Ishikawa (cell line): ENCODE results near the gene ADGB.

Experiments used
- CEBPB ChIP-seq: IDR thresholded peaks from 2 replicates; pipeline ENCODE4 v1.6.1; 2012
- CREB1 ChIP-seq: IDR thresholded peaks from 2 replicates; pipeline ENCODE4 v1.6.1; 2012; ENCODE audit warnings: low read depth
- EGR1 ChIP-seq: IDR thresholded peaks from 2 replicates; pipeline ENCODE4 v1.6.1; 2012
- EP300 ChIP-seq: IDR thresholded peaks from 2 replicates; pipeline ENCODE4 v1.6.1; 2012; ENCODE audit warnings: borderline replicate concordance
- NFIC ChIP-seq: IDR thresholded peaks from 2 replicates; pipeline ENCODE4 v1.6.1; 2012
- RAD21 ChIP-seq: IDR thresholded peaks from 2 replicates; pipeline ENCODE4 v1.6.1; 2012; ENCODE audit warnings: low read depth
- TAF1 ChIP-seq: IDR thresholded peaks from 2 replicates; pipeline ENCODE4 v1.6.1; 2012; ENCODE audit warnings: low read depth, mild to moderate bottlenecking
- TCF12 ChIP-seq: IDR thresholded peaks from 2 replicates; pipeline ENCODE4 v1.6.1; 2012; ENCODE audit warnings: low read depth
- TEAD4 ChIP-seq: IDR thresholded peaks from 2 replicates; pipeline ENCODE4 v1.6.1; 2012
- YY1 ChIP-seq: IDR thresholded peaks from 2 replicates; pipeline ENCODE4 v1.6.1; 2012; ENCODE audit warnings: low read depth
- ZBTB7A ChIP-seq: IDR thresholded peaks from 2 replicates; pipeline ENCODE4 v1.6.1; 2012; ENCODE audit warnings: low read depth
- TF ChIP-seq, protein P1 (sequence below): IDR thresholded peaks from 2 replicates; pipeline ENCODE4 v1.6.1; 2012
- TF ChIP-seq, protein P2 (sequence below): IDR thresholded peaks from 2 replicates; pipeline ENCODE4 v1.6.1; 2012
- TF ChIP-seq, protein P3 (sequence below): IDR thresholded peaks from 2 replicates; pipeline ENCODE4 v1.6.1; 2012; ENCODE audit warnings: low read depth, mild to moderate bottlenecking

DNA sequence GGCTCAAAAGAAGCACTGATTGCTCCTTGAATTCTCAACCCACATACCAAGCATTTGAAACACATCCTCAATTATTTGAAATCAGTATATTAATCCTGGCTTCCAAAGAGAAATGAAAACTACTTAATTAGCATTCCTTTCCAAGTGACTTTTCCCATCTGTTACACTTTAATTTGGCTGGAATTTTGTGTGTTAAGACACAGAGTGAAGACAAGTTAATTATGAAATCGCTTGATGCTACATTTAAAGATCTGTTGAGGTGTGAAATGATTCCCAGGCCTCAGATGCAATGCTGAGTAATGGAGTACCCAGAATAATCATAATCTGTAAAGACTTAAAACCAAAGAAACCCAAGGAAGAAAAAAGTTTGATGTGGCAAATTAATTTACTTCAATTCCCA, 241.4 kb downstream of the ADGB start:
- TF ChIP-seq EGR1, result no peak
- no peak for TF ChIP-seq NFIC
- TF ChIP-seq, protein P1, sequence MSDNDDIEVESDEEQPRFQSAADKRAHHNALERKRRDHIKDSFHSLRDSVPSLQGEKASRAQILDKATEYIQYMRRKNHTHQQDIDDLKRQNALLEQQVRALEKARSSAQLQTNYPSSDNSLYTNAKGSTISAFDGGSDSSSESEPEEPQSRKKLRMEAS, result no peak
- no peak for TF ChIP-seq TAF1
- no peak for TF ChIP-seq ZBTB7A
- no peak for TF ChIP-seq EP300
- TF ChIP-seq, protein P2, sequence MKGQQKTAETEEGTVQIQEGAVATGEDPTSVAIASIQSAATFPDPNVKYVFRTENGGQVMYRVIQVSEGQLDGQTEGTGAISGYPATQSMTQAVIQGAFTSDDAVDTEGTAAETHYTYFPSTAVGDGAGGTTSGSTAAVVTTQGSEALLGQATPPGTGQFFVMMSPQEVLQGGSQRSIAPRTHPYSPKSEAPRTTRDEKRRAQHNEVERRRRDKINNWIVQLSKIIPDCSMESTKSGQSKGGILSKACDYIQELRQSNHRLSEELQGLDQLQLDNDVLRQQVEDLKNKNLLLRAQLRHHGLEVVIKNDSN, result no peak
- TF ChIP-seq, protein P3, sequence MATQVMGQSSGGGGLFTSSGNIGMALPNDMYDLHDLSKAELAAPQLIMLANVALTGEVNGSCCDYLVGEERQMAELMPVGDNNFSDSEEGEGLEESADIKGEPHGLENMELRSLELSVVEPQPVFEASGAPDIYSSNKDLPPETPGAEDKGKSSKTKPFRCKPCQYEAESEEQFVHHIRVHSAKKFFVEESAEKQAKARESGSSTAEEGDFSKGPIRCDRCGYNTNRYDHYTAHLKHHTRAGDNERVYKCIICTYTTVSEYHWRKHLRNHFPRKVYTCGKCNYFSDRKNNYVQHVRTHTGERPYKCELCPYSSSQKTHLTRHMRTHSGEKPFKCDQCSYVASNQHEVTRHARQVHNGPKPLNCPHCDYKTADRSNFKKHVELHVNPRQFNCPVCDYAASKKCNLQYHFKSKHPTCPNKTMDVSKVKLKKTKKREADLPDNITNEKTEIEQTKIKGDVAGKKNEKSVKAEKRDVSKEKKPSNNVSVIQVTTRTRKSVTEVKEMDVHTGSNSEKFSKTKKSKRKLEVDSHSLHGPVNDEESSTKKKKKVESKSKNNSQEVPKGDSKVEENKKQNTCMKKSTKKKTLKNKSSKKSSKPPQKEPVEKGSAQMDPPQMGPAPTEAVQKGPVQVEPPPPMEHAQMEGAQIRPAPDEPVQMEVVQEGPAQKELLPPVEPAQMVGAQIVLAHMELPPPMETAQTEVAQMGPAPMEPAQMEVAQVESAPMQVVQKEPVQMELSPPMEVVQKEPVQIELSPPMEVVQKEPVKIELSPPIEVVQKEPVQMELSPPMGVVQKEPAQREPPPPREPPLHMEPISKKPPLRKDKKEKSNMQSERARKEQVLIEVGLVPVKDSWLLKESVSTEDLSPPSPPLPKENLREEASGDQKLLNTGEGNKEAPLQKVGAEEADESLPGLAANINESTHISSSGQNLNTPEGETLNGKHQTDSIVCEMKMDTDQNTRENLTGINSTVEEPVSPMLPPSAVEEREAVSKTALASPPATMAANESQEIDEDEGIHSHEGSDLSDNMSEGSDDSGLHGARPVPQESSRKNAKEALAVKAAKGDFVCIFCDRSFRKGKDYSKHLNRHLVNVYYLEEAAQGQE, result no peak
- no peak for TF ChIP-seq TCF12
- no peak for TF ChIP-seq CEBPB
- no peak for TF ChIP-seq TEAD4
- TF ChIP-seq RAD21, result no peak
- TF ChIP-seq YY1, result no peak
- TF ChIP-seq CREB1, result no peak
